HEK293T (cell line): ENCODE measurements around the gene MLF1.

Experiments used
- ARNT ChIP-seq: fragments of 450-650 bp; IDR thresholded peaks from 2 replicates; pipeline ENCODE4 v1.6.1; 2017; ENCODE audit warnings: mild to moderate bottlenecking
- BHLHE40 ChIP-seq: fragments of 450-650 bp; IDR thresholded peaks from 2 replicates; pipeline ENCODE4 v1.6.1; 2016; ENCODE audit warnings: mild to moderate bottlenecking, moderate library complexity, borderline replicate concordance
- CTBP1 ChIP-seq: fragments of 450-650 bp; IDR thresholded peaks from 2 replicates; pipeline ENCODE4 v1.6.1; 2016; ENCODE audit warnings: borderline replicate concordance
- FOXM1 ChIP-seq: fragments of 450-650 bp; IDR thresholded peaks from 2 replicates; pipeline ENCODE4 v1.6.1; 2017; ENCODE audit warnings: mild to moderate bottlenecking, borderline replicate concordance
- HDGF ChIP-seq: fragments of 450-650 bp; IDR thresholded peaks from 2 replicates; pipeline ENCODE4 v1.6.1; 2017; ENCODE audit warnings: antibody characterized with exemption, borderline replicate concordance
- SP1 ChIP-seq: fragments of 450-650 bp; IDR thresholded peaks from 2 replicates; pipeline ENCODE4 v1.6.1; 2017
- SUZ12 ChIP-seq: fragments of 450-650 bp; IDR thresholded peaks from 2 replicates; pipeline ENCODE4 v1.6.1; 2016; ENCODE audit warnings: mild to moderate bottlenecking
- TARDBP ChIP-seq: fragments of 450-650 bp; IDR thresholded peaks from 2 replicates; pipeline ENCODE4 v1.6.1; 2016

GRCh38 chr3:158522221-158523136, 48.5 kb upstream of the MLF1 start:
- TF ChIP-seq FOXM1: no peak
- TF ChIP-seq SUZ12: no peak
- no peak for TF ChIP-seq HDGF
- TF ChIP-seq BHLHE40: no peak
- no peak for TF ChIP-seq CTBP1
- no peak for TF ChIP-seq SP1
- no peak for TF ChIP-seq ARNT
- no peak for TF ChIP-seq TARDBP
